Measurements from ENCODE around the gene CTRB1. TPM values are rescaled to one million over a fixed set of nuclear protein-coding genes. Genes with fewer than 3 reads are reported as not detected.
A peak's percentile ranks its signal among the peaks of the same experiment; 100 is the strongest.

The CTRB1 gene
- total and polyA plus RNA-seq, 2 of the 13 experiments (the other 11 are each of a cell fraction or from before 2014, with no cell fraction given), result not detected

DNA sequence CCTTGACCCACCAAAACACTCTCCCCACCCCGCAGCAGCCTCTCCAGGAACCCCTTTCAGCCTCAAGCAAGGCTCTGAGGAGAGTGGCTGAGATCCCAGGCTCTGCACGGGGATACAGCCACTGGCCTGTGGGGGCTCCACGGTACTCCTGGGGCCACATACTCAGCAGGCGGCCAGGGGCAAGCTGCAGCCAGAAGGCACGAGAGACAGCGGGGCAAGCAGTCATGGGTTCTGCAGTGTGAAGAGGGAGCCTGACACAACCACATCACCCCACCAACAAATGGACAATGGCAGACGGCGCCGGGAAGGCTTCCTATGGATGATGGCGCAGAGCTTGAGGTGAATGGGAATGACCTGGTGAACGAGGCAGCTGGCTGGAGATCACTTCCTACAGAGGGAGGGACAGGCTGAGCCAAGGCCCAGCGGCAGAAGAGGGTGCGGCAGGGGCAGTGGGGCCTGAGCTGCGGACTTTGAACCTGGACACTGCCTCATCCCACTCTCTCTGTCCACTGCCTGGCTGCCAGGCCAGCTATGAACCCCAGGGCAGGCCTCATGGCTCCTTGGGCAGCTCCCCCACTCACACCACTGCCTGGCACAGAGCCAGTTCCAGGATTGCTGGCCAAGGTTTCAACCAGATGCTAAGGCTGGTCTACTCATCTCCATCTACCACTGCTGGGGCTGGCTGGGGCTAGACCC is 43.5 kb downstream of the CTRB1 start (continued):
- TF ChIP-seq NONO (IDR thresholded peaks at IDR 0.05) (no peak), NONO (CRISPR knock-in tag; conservative IDR thresholded peaks at IDR 0.05) (peak; percentile 35; the same call in 1 of the 2 replicates), ZNF737 (CRISPR knock-in tag; IDR thresholded peaks at IDR 0.05; ENCODE audit: borderline replicate concordance) (no peak), CHD2 (IDR thresholded peaks at IDR 0.05; ENCODE audit: low read depth, low read length) (no peak), HNRNPUL1 (IDR thresholded peaks at IDR 0.05; ENCODE audit: low read depth, low read length) (no peak), TAF15 (IDR thresholded peaks at IDR 0.05; ENCODE audit: low read depth, low read length, poor library complexity, severe bottlenecking) (no peak), TMF1 (CRISPR knock-in tag; IDR thresholded peaks at IDR 0.05; ENCODE audit: low read depth) (0 out of 2 replicates have a peak, but pooled peaks have one; percentile 41), NCOA5 (CRISPR knock-in tag; IDR thresholded peaks at IDR 0.05) (no peak), SMARCC2 (IDR thresholded peaks at IDR 0.05) (no peak), FOSL1 (CRISPR knock-in tag; IDR thresholded peaks at IDR 0.05; ENCODE audit: borderline replicate concordance) (peak; percentile 50; the same call in 1 of the 2 replicates), SALL2 (CRISPR knock-in tag; IDR thresholded peaks at IDR 0.05) (peak; percentile 89), ZNF598 (CRISPR knock-in tag; IDR thresholded peaks at IDR 0.05; ENCODE audit: borderline replicate concordance) (peak; percentile 37; the same call in 1 of the 2 replicates), MAZ (IDR thresholded peaks at IDR 0.05; ENCODE audit: borderline replicate concordance, low read depth, low read length) (peak; percentile 54; the same call in 1 of the 2 replicates), MAZ (CRISPR knock-in tag; IDR thresholded peaks at IDR 0.05; ENCODE audit: low read depth) (peak; percentile 81), ZNF232 (CRISPR knock-in tag; IDR thresholded peaks at IDR 0.05; ENCODE audit: borderline replicate concordance) (peak; percentile 92; the same call in 1 of the 2 replicates)
- TF ChIP-seq, protein P1, sequence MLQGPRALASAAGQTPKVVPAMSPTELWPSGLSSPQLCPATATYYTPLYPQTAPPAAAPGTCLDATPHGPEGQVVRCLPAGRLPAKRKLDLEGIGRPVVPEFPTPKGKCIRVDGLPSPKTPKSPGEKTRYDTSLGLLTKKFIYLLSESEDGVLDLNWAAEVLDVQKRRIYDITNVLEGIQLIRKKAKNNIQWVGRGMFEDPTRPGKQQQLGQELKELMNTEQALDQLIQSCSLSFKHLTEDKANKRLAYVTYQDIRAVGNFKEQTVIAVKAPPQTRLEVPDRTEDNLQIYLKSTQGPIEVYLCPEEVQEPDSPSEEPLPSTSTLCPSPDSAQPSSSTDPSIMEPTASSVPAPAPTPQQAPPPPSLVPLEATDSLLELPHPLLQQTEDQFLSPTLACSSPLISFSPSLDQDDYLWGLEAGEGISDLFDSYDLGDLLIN (CRISPR knock-in tag; IDR thresholded peaks at IDR 0.05; ENCODE audit: borderline replicate concordance), result no peak
- TF ChIP-seq, protein P2, sequence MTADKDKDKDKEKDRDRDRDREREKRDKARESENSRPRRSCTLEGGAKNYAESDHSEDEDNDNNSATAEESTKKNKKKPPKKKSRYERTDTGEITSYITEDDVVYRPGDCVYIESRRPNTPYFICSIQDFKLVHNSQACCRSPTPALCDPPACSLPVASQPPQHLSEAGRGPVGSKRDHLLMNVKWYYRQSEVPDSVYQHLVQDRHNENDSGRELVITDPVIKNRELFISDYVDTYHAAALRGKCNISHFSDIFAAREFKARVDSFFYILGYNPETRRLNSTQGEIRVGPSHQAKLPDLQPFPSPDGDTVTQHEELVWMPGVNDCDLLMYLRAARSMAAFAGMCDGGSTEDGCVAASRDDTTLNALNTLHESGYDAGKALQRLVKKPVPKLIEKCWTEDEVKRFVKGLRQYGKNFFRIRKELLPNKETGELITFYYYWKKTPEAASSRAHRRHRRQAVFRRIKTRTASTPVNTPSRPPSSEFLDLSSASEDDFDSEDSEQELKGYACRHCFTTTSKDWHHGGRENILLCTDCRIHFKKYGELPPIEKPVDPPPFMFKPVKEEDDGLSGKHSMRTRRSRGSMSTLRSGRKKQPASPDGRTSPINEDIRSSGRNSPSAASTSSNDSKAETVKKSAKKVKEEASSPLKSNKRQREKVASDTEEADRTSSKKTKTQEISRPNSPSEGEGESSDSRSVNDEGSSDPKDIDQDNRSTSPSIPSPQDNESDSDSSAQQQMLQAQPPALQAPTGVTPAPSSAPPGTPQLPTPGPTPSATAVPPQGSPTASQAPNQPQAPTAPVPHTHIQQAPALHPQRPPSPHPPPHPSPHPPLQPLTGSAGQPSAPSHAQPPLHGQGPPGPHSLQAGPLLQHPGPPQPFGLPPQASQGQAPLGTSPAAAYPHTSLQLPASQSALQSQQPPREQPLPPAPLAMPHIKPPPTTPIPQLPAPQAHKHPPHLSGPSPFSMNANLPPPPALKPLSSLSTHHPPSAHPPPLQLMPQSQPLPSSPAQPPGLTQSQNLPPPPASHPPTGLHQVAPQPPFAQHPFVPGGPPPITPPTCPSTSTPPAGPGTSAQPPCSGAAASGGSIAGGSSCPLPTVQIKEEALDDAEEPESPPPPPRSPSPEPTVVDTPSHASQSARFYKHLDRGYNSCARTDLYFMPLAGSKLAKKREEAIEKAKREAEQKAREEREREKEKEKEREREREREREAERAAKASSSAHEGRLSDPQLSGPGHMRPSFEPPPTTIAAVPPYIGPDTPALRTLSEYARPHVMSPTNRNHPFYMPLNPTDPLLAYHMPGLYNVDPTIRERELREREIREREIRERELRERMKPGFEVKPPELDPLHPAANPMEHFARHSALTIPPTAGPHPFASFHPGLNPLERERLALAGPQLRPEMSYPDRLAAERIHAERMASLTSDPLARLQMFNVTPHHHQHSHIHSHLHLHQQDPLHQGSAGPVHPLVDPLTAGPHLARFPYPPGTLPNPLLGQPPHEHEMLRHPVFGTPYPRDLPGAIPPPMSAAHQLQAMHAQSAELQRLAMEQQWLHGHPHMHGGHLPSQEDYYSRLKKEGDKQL (CRISPR knock-in tag; IDR thresholded peaks at IDR 0.05; ENCODE audit: low read depth), result peak; percentile 62; the same call in 1 of the 2 replicates
- TF ChIP-seq, protein P3, sequence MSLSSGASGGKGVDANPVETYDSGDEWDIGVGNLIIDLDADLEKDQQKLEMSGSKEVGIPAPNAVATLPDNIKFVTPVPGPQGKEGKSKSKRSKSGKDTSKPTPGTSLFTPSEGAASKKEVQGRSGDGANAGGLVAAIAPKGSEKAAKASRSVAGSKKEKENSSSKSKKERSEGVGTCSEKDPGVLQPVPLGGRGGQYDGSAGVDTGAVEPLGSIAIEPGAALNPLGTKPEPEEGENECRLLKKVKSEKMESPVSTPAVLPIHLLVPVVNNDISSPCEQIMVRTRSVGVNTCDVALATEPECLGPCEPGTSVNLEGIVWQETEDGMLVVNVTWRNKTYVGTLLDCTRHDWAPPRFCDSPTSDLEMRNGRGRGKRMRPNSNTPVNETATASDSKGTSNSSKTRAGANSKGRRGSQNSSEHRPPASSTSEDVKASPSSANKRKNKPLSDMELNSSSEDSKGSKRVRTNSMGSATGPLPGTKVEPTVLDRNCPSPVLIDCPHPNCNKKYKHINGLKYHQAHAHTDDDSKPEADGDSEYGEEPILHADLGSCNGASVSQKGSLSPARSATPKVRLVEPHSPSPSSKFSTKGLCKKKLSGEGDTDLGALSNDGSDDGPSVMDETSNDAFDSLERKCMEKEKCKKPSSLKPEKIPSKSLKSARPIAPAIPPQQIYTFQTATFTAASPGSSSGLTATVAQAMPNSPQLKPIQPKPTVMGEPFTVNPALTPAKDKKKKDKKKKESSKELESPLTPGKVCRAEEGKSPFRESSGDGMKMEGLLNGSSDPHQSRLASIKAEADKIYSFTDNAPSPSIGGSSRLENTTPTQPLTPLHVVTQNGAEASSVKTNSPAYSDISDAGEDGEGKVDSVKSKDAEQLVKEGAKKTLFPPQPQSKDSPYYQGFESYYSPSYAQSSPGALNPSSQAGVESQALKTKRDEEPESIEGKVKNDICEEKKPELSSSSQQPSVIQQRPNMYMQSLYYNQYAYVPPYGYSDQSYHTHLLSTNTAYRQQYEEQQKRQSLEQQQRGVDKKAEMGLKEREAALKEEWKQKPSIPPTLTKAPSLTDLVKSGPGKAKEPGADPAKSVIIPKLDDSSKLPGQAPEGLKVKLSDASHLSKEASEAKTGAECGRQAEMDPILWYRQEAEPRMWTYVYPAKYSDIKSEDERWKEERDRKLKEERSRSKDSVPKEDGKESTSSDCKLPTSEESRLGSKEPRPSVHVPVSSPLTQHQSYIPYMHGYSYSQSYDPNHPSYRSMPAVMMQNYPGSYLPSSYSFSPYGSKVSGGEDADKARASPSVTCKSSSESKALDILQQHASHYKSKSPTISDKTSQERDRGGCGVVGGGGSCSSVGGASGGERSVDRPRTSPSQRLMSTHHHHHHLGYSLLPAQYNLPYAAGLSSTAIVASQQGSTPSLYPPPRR (CRISPR knock-in tag; IDR thresholded peaks at IDR 0.05; ENCODE audit: borderline replicate concordance), result no peak; the same call in 1 of the 2 replicates
